Fibroblast of pulmonary artery (primary cell): ENCODE results near the gene REG1A.

Experiments used
- DNase-seq: peaks from one replicate; pipeline ENCODE4 v3.0.0-alpha.2; 2010; ENCODE audit warnings: low read depth
- H3K4me3 ChIP-seq: replicated peaks from 2 replicates; pipeline ENCODE4 v1.5.1; 2011; ENCODE audit warnings: low read depth, mild to moderate bottlenecking, control low read depth, low read length, moderate library complexity
- TF ChIP-seq, protein P1 (sequence below): IDR thresholded peaks from 2 replicates; pipeline ENCODE4 v1.5.1; 2011; ENCODE audit warnings: mild to moderate bottlenecking, control low read depth, low read length, inconsistent platforms; ENCODE audit errors: missing control alignments

Gene REG1A

GRCh38 chr2:79086255-79086654 lies 34.0 kb upstream of the REG1A start:
- TF ChIP-seq, protein P1, sequence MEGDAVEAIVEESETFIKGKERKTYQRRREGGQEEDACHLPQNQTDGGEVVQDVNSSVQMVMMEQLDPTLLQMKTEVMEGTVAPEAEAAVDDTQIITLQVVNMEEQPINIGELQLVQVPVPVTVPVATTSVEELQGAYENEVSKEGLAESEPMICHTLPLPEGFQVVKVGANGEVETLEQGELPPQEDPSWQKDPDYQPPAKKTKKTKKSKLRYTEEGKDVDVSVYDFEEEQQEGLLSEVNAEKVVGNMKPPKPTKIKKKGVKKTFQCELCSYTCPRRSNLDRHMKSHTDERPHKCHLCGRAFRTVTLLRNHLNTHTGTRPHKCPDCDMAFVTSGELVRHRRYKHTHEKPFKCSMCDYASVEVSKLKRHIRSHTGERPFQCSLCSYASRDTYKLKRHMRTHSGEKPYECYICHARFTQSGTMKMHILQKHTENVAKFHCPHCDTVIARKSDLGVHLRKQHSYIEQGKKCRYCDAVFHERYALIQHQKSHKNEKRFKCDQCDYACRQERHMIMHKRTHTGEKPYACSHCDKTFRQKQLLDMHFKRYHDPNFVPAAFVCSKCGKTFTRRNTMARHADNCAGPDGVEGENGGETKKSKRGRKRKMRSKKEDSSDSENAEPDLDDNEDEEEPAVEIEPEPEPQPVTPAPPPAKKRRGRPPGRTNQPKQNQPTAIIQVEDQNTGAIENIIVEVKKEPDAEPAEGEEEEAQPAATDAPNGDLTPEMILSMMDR, result no peak
- H3K4me3 ChIP-seq, result no peak overlapping the region
- no peak for DNase-seq

DNA sequence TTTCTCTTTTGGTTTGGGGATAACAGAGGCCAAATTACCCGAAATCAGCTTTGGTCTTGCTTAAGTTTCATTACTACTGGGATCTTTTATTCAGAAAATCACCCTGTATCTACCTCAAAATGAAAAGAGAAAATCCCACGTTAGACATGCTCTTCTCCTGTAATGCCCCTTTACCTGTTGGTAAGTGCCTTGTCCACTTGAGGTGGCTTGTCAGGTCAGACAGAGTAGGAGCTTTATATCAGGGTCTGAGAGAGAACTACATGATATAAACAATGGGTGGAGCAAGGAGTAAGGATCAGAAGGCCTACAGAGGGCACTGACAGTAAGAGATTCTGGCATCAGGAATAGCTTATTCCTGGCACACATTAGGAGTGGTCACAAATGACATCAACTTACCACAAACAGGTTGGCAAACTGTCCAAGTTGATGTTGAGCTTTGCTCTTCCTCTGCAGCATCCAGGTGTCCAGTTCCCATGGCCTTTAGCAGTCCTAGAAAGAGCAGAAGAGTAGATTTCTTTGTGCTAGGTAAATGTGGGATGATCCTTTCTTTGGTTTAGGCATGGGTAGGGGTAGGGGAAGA lies 32.4 kb upstream of the REG1A start, which contains the start of gene REG1B:
REG1B (minus strand) TSS at position 209 of the 580 bp plus-strand sequence. CDS start 381 bp downstream, outside the sequence.
- H3K4me3 ChIP-seq, result no peak within 1 kb of the TSS
- DNase-seq, result no peak
- TF ChIP-seq, protein P1, result no peak

DNA sequence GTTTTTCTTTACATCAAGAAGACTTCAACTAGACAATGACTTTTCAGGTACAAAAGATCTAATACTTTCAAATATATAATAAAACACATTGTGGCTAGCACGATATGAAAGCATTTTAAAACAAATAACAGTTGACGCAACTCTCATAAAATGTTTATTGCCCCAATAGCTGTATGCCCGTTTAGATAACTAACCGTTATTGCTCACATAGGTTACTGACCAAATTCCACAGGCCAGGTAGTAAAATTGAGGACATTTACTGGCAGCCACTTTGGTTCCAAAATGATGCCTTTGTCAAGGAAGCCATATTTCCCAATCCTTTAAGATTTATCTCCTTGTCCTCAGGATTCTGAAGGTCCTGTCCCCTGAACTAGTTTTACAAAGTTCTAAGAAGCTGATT lies 29.6 kb upstream of the REG1A start:
- TF ChIP-seq, protein P1, result no peak
- no peak for DNase-seq
- no peak overlapping the region for H3K4me3 ChIP-seq

DNA sequence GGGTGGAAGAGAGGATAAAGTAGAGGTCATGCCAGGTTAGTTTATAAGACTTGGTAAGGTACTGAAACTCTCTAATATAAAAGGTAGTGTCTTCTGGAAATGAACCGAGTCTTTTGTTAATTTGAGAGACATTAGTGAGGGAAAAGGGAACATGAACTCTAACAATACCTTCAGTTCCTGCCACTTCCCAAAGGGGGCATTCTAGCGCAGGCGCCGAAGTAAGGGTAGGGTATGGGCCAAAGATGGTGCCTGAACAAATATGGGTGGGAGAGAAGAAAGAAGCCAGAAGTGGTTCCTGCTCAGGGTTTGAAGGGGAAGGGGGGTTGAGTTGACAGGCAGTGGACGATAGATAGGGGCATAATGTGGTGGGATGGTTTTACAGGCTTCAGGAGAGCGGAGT lies 22.4 kb upstream of the REG1A start:
- no peak overlapping the region for H3K4me3 ChIP-seq
- TF ChIP-seq, protein P1, result no peak
- DNase-seq, result no peak

- no peak for DNase-seq
- TF ChIP-seq, protein P1, result no peak
- no peak overlapping the region for H3K4me3 ChIP-seq
Measured at GRCh38 chr2:79099140-79099686, 21.1 kb upstream of the REG1A start.

GRCh38 chr2:79100285-79100684 lies 20.0 kb upstream of the REG1A start:
- no peak overlapping the region for H3K4me3 ChIP-seq
- DNase-seq, result no peak
- TF ChIP-seq, protein P1, result no peak

DNA sequence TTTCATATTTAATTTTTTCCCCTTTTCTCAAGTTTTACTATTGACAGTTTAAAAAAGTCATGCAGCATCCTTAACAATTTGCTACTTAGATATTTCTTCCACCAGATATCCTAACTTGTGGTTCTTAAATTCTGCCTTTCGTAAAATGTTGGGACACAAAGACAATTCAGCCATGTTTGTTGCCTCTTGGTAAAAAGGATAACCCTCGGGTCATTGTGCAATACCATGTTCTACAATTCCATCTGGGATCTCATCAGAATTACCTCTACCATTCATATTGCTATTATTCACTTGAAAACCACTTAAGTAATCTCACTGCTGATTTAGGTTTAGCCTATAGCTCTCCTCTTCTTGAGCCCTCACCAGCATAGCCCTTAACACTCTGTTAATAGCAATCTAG lies 19.3 kb upstream of the REG1A start:
- no peak for DNase-seq
- no peak overlapping the region for H3K4me3 ChIP-seq
- TF ChIP-seq, protein P1, result no peak
